Embryonic facial prominence (tissue), 1 donor: ENCODE data around the gene SH3GL2.

Experiments
- DNase-seq: peaks from one replicate; pipeline ENCODE4 v3.0.0-alpha.2; 2016; ENCODE audit errors: extremely low spot score

SH3GL2 gene

DNA sequence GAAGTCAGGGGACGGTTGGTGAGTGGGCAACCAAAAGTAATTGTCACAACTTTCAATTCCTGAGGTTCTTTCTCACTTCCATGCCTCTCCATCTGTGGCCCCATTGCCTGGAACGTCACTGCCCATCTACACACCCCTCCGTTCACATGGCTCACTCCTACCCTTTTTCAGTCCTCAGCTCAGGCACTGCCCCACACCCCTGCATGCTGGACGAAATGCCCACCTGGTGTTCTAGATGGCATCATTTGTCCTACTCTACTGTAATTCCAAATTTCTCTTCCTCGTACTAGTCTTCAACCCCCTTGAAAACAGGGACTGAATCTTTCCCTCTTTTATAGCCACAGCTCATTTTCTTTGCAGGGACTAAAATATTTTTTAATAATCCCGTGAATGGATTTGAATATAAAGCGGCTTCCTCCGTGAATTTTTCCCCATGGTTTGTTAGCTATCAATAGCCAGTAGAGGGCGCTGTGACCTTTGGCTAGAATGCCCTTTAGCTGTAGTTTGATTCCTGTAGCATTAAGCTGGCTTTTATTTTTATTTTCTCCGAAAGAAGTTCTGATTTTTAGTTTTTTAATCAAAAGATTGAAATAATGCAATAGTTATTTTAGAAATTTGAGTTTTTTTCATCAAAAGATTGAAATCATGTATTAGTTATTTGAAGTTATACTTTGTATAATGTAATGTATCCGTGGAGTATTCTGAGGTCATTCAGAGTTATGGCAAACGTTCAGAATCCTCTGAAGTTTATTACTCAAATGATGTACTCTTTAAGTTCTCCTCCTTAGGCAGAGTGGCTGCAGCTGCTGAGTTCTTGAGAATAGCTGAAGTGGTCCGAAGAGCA is 232.1 kb downstream of the SH3GL2 start:
- peak; percentile 53 for DNase-seq

DNA sequence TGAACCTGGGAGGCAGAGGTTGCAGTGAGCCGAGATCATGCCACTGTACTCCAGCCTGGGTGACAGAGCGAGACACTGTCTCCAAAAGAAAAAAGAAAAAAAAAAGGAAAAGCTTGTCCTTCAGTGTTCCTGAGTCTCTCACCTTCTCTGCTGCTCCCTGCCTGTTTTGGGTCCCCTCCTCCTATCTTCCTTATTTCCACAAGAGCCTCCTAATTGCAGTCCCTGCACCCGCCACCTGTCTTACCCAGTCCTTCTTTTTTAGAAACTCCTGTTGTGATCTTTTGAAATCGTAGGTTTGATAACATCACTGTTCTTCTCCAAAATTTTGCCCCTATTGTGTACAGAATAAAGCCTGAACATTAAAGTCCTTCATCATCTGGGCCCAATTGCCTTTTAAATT is 234.9 kb downstream of the SH3GL2 start:
- DNase-seq, result no peak

GRCh38 chr9:17816431-17817027 is 237.7 kb downstream of the SH3GL2 start:
- DNase-seq, result no peak

DNA sequence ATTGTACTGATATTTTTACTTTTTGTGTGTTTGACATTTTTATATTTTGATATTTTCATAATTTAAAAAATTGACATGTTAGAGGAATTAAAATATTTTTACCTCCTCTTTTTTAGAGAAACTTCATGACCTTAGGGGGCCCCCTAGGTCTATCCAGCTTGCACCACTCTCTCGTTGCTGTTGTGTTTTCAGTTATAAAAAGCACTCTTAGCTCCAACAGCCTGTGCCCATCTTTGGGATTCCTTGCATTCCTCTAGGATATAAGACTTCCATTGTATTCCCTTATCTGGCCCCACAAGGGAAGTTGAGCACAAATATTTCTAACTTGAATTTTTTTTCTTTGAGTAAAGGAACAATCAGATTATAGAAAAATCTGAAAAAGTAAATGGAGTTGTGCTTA is 245.3 kb downstream of the SH3GL2 start:
- no peak for DNase-seq

DNA sequence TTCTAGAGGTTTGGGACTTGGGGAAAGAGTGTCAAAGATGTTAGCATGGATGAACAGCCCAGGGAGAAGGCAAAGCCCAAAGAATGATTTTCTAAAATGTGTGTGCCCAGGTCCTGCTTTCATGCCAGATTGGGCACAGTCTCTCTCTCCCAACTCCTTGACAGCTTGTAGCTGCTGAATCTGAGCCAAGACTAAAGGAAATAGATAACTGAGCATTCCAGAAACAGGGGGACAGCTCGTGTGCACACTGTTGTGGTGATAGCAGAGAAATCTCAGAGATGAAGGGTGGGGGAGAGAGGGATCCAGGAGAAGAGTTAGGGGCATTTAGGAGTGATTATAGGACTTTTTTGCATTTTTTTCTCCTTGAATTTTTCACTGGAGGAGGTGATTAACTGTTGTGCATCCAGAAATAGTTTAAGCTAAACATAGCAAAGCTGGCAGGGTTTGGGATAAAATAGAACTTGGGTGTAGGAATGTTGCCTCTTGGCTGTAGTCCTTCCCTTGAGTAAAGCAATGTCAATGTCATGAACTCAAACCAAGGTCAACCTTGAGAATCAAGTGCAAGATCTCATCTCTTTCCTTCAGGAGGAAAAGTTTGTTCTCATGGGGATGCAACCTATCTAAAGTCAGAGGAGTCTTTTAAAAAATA is 245.9 kb downstream of the SH3GL2 start:
- no peak for DNase-seq

DNA sequence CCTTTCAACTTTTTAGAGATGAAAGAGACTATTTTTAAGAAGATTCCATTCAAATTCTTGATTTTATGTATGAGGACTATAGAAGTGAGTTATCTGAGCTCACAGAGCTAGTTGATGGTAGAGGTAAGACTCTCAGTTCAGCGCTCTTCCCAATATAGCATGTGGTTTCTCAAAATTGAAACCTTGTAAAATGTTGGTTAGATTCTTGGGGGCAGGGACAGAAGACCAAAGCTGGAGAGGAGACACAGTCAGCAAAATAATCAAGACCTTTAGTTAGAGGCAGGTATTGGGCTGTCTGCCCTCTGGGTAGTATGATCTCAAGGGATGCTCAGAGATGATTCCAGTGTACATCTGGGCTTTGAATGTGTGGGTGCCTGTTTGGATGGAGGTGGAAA is 246.4 kb downstream of the SH3GL2 start:
- DNase-seq, result no peak

GRCh38 chr9:17829064-17829463 is 250.2 kb downstream of the SH3GL2 start:
- no peak for DNase-seq

DNA sequence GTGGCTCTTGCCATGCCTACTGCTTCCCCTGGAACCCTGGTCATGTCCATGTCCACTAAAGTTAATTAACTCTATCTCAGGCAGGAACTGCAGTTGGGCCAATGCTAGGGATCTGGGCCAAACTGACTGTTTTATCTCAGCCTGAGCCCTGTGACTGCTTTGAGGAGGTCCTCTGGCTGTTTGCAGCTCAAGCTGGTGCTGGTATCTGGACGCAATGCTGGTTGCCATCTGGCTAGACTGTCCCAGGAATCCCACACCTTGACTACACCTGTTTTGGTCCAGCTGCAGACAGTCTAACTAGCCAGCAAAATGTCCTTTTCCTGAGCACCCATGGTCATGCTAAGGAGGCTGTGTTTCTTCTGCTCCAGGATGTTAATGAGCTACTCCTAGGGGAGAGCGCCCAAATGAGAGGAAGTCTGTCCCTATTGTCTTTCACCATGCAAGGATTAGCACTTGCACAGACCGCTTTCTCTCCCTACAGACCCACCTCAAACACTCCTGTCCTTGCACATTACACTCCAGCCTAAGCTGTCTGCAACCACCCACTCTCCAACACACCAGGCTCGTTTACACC is 251.0 kb downstream of the SH3GL2 start:
- no peak for DNase-seq

- DNase-seq, result no peak
Observed at GRCh38 chr9:17832812-17833211, 253.9 kb downstream of the SH3GL2 start.

- DNase-seq, result no peak
Observed at GRCh38 chr9:17833846-17834245, 255.0 kb downstream of the SH3GL2 start.

DNA sequence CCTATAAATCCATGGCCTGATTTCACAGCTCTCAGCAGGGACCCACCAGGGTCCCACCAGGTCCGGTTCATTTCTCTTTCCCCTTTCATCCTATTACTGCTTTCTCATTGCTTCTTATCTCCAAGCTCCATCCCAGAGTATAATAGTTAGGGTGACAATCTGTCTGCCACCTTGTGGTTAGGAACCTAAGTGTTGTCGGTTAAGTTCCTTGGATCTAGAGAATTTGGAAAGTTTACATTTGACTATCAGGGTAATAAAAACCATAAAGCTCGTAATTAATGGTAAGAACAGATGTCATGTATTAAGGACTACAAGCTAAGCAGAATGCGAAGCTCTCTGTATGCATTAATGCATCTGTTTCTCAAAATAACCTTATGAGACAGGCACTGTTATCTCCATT is 259.1 kb downstream of the SH3GL2 start:
- DNase-seq, result no peak

GRCh38 chr9:17839776-17840175 is 260.9 kb downstream of the SH3GL2 start:
- DNase-seq, result no peak

DNA sequence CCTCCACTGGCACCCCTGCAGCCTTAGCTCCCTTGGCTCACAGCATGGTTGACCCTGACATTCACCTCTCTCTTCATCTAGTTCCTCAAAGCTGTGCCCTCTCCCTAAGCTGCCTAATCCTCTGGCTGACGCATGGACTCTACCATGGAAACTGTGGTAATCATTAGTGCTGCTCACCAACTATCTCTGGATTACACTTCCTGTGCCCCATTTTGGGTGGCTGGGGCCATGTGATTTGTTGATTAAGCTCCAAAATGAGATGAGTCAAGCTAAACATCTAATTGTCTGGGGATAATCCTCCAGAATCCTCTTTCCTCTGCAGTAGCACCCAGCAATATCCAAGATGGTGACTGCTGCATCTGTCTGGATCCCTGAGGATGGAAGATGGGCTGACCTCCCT is 264.4 kb downstream of the SH3GL2 start:
- no peak for DNase-seq
